Mammary epithelial cell (primary cell): ENCODE data around the gene CSNK1A1L.

Source experiments
- EZH2 ChIP-seq: IDR thresholded peaks from 2 replicates; pipeline ENCODE4 v1.6.1; 2012; ENCODE audit warnings: low read length, inconsistent platforms, borderline replicate concordance
- TF ChIP-seq, protein P1 (sequence below), 2 donors: IDR thresholded peaks in 1 of 2; conservative IDR thresholded peaks in 1 of 2; 2 replicates each; pipeline ENCODE4 v1.5.1; 2011 to 2012; ENCODE audit warnings: inconsistent platforms in 2 of 2, low read length in 2 of 2, mild to moderate bottlenecking in 2 of 2, control low read depth in 1 of 2, low read depth in 1 of 2; ENCODE audit not compliant: insufficient read depth in 1 of 2; ENCODE audit errors: extremely low read depth in 1 of 2

DNA sequence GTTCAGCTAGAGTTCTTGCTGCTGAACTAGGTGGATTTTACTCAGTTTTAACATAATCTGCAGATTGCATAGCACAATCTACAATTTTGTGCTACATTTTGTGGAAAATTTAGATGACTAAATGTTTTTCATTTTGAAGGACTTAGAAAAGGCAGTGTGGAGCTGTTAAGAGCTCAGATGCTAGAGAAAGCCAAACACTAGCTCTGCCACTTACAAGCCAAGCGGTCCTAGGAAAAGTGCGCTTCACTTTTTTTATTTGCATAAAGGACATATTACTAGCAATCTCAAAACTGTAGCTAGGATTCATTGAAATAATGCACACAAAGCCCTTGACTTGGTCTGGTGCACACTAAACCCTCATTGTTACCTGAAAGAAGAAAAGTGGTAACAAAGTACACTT is 8.1 kb upstream of the CSNK1A1L start:
- TF ChIP-seq, protein P1, sequence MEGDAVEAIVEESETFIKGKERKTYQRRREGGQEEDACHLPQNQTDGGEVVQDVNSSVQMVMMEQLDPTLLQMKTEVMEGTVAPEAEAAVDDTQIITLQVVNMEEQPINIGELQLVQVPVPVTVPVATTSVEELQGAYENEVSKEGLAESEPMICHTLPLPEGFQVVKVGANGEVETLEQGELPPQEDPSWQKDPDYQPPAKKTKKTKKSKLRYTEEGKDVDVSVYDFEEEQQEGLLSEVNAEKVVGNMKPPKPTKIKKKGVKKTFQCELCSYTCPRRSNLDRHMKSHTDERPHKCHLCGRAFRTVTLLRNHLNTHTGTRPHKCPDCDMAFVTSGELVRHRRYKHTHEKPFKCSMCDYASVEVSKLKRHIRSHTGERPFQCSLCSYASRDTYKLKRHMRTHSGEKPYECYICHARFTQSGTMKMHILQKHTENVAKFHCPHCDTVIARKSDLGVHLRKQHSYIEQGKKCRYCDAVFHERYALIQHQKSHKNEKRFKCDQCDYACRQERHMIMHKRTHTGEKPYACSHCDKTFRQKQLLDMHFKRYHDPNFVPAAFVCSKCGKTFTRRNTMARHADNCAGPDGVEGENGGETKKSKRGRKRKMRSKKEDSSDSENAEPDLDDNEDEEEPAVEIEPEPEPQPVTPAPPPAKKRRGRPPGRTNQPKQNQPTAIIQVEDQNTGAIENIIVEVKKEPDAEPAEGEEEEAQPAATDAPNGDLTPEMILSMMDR (conservative IDR thresholded peaks at IDR 0.05 in 1 of 2, IDR thresholded peaks at IDR 0.05 in 1 of 2; ENCODE audit: extremely low read depth in 1 of 2, insufficient read depth in 1 of 2, low read depth in 1 of 2, low read length in 2 of 2): no peak
- no peak for TF ChIP-seq EZH2
